Tongue (tissue), 2 donors: Measurements from ENCODE around the gene PHB1. TPM values are rescaled to one million over a fixed set of nuclear protein-coding genes. Genes with fewer than 3 reads are reported as not detected.

Experiments used
- small RNA-seq: library from RNA; depleted of rRNA; stranded (forward); fragments of <200 nt; gene quantifications from one replicate; pipeline ENCODE3, GENCODE V24; 2014; ENCODE audit warnings: low replicate concordance
- total RNA-seq: library from RNA; depleted of rRNA; stranded (reverse); fragments of >200 nt; gene quantifications from one replicate; pipeline ENCODE4 v1.2.3, GENCODE V29; 2014

Gene PHB1
- total RNA-seq, 1 donor from 2014 or later: 88.1 TPM

Small RNA genes within 50 kb of the gene (small RNA-seq; reads per million reads assigned to genes)
- gene RF00019: not detected

Other genes with a start within 250 kb of the PHB1 start
- 0.92 TPM for gene GNGT2, start 204.3 kb downstream of the PHB1 start, total RNA-seq
- gene ABI3, start 204.2 kb downstream of the PHB1 start, total RNA-seq: 4.5 TPM
- 7.9 TPM for gene PHOSPHO1, start 184.1 kb downstream of the PHB1 start, total RNA-seq
- 31.5 TPM for gene ZNF652, start 52.6 kb downstream of the PHB1 start, total RNA-seq
- gene NGFR, start 80.4 kb upstream of the PHB1 start, total RNA-seq: 59.2 TPM
- gene NXPH3, start 161.0 kb upstream of the PHB1 start, total RNA-seq: 1.8 TPM